ENCODE data around the gene NELFA.

NELFA gene

DNA sequence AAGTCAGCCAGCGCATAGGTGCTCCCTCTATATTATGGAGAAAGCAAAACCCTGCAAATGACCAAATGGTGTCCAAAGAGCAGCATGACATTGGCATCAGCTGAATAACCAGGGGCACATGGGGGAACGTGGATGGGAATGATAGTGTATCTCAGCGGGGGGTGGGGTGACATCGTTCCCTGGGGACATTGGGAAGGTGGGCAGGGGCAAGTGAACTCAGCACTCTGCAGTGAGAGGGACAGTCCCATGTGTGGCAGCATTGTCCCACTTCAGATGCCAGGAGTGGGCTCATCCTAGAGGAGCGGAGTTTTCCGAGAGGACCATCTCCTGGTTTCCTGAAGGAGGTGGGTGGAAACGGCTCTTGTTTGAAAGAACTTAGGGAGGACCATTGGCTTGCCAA is 64.8 kb downstream of the NELFA start:
- TF ChIP-seq, protein P1, sequence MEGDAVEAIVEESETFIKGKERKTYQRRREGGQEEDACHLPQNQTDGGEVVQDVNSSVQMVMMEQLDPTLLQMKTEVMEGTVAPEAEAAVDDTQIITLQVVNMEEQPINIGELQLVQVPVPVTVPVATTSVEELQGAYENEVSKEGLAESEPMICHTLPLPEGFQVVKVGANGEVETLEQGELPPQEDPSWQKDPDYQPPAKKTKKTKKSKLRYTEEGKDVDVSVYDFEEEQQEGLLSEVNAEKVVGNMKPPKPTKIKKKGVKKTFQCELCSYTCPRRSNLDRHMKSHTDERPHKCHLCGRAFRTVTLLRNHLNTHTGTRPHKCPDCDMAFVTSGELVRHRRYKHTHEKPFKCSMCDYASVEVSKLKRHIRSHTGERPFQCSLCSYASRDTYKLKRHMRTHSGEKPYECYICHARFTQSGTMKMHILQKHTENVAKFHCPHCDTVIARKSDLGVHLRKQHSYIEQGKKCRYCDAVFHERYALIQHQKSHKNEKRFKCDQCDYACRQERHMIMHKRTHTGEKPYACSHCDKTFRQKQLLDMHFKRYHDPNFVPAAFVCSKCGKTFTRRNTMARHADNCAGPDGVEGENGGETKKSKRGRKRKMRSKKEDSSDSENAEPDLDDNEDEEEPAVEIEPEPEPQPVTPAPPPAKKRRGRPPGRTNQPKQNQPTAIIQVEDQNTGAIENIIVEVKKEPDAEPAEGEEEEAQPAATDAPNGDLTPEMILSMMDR (IDR thresholded peaks at IDR 0.05; ENCODE audit: low read depth, low read length), result no peak
- no peak for DNase-seq (ENCODE audit: extremely low read depth, low read depth)

DNA sequence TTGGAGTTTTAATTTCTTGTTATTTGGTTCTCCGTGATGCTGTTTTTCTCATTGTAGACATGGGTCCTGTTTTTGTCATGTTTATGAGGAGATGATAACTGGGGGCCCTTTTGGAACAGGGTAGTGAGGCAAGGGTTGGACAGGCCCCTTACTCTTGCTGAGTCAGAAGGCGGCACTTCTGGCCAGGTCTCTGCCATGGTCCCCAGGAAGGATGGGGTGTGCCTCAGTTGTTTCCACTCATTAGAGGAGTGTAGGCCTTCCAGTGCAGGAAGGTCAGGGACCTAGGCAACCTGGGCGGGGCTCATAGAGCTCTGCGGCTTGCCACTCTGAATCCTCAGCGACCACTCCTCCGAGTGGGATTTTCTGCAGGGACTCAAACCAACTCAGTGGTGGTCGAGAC is 68.2 kb downstream of the NELFA start:
- TF ChIP-seq, protein P1 (IDR thresholded peaks at IDR 0.05; ENCODE audit: low read depth, low read length), result no peak

DNA sequence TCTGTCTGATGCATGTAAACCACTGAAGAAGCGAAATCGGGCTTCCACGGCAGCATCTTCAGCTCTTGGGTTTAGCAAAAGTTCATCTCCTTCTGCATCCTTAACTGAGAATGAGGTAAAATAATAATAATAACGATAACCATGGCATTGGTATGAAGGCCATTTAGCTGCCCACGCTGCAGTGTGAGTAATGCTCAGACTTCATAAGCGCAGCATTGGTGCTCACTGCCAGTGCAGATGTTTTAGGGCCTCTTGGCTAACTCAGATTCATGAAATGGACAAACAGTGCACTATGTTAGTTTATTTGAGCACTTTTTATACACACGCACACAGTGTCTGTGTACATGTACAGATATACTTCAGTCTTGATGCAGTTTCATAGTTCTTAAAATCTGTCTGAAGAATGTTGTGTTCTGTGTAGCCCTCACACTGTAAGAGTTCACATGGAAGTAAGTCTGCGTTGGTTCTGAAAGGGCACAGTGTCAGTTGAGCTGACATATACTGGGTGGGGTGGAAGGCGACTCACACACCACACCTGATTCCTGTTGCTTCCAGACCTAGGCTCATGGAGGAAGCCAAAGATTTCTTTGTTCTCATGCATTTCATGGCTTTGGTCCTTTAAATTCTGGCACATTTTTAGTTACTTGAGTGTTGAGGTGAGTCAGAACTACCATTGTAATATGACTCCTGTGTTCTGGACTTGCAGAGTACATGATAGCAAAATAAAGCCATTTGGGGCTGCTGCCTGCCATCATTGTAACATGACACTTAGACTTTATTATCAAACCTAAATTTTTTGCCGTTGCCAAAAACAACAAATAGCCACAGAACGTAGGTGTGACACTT is 68.9 kb downstream of the NELFA start:
- DNase-seq (ENCODE audit: extremely low read depth, low read depth), result peak; percentile 31
- TF ChIP-seq, protein P1 (IDR thresholded peaks at IDR 0.05; ENCODE audit: low read depth, low read length), result no peak

More for the DNA sequence above, 68.2 kb downstream of the NELFA start:
- no peak for DNase-seq (ENCODE audit: extremely low read depth, low read depth)

DNA sequence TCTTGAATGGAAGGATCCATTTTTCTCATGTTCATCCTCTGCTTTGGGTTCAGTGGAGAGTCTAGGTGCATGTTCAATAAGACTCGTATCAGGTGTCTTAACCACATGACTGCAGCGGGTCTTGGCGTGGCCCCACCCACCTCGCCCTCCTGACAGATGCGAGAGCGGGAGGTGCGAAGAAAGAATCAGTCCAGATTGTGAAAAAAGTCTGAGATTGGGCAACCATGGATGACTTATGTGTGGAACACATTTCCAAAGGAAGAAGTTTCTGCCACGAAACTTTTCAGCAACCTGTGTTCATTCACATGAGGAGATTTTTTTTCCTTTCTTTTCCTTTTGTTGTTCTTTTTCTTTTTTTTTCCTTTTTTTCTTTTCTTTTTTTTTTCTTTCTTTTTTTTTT is 70.7 kb downstream of the NELFA start:
- TF ChIP-seq, protein P1 (IDR thresholded peaks at IDR 0.05; ENCODE audit: low read depth, low read length), result no peak
- no peak for DNase-seq (ENCODE audit: extremely low read depth, low read depth)

DNA sequence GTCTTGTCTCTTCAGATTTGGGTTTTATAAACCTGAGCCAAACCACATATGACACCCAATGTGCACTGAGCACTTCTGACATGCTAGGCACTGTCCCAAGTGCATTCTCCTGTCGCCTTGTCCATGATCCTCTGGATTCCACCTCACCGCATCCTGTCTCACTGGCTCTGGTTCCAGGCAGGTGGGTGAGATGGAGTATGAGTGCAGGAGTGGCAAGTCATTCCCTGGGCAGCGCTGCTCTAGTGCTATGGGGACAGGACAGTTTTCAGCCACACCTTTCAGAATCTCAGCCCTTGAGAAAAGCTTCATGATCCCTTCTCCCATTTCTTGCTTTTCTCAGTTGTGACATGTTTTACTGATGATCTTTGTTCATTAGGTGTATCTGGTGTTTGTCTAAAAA is 71.2 kb downstream of the NELFA start:
- no peak for DNase-seq (ENCODE audit: extremely low read depth, low read depth)
- TF ChIP-seq, protein P1 (IDR thresholded peaks at IDR 0.05; ENCODE audit: low read depth, low read length), result no peak

DNA sequence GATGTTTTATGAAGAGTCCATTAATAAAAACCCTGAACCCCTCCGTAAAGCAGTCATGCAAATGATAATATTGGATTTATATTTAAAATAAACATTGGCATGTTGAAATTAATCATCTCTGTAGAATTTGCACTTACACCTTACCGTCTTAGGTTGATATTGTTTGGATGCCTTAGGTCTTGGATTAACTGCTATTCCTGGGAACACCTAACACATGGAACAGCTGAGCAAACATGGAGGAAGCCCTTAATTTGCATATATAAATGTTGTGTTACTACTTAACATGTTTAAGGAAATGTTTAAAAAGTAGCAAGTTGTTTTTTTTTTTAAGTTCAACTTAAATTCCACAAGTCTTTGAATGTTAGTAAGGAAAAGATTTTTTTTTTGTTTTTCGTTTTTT is 75.1 kb downstream of the NELFA start:
- TF ChIP-seq, protein P1 (IDR thresholded peaks at IDR 0.05; ENCODE audit: low read depth, low read length), result no peak
- DNase-seq (ENCODE audit: extremely low read depth, low read depth), result no peak

DNA sequence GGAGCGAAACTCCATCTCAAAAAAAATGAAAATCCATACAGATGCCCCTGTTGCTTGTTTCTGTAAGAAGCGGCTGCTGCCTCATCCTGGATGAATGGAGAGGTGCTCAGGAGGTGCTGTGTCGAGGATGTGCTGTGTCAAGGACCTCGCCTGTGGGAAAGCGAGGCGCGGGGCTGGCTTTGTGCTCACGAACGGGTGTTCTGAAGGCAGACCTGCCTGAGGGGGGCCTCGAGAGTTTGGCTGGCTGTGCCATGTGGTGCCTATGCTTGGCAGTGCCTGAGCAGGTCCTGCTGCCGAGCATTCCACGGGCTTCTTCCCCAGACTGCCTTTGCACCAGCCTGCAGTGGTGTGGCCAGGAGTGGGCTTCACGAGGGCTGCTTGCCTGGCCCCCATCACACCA is 76.0 kb downstream of the NELFA start:
- TF ChIP-seq, protein P1 (IDR thresholded peaks at IDR 0.05; ENCODE audit: low read depth, low read length), result no peak
- DNase-seq (ENCODE audit: extremely low read depth, low read depth), result no peak
